ENCODE data around the gene SLC38A5.

GRCh38 chrX:48496660-48497059 lies 26.6 kb upstream of the SLC38A5 start:
- TF ChIP-seq, protein P1, sequence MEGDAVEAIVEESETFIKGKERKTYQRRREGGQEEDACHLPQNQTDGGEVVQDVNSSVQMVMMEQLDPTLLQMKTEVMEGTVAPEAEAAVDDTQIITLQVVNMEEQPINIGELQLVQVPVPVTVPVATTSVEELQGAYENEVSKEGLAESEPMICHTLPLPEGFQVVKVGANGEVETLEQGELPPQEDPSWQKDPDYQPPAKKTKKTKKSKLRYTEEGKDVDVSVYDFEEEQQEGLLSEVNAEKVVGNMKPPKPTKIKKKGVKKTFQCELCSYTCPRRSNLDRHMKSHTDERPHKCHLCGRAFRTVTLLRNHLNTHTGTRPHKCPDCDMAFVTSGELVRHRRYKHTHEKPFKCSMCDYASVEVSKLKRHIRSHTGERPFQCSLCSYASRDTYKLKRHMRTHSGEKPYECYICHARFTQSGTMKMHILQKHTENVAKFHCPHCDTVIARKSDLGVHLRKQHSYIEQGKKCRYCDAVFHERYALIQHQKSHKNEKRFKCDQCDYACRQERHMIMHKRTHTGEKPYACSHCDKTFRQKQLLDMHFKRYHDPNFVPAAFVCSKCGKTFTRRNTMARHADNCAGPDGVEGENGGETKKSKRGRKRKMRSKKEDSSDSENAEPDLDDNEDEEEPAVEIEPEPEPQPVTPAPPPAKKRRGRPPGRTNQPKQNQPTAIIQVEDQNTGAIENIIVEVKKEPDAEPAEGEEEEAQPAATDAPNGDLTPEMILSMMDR (IDR thresholded peaks at IDR 0.05; ENCODE audit: insufficient read depth, low read depth, low read length): no peak
- TF ChIP-seq EZH2 (IDR thresholded peaks at IDR 0.05; ENCODE audit: insufficient read depth, low read length): no peak
